NCI-H2196 treated with DMSO at 0.1 percent for 48 hours (cell line): ENCODE measurements around the gene EYS.

Experiments
- DNase-seq: peaks from one replicate; lab custom pipeline; 2025; ENCODE audit not compliant: unreplicated experiment; lab: John Stamatoyannopoulos, UW

EYS gene

GRCh38 chr6:64383277-64383676 is 1323.7 kb downstream of the EYS start:
- no peak for DNase-seq

- DNase-seq = no peak
Observed at GRCh38 chr6:64376394-64376793, 1330.6 kb downstream of the EYS start.

GRCh38 chr6:64357430-64357829 is 1349.6 kb downstream of the EYS start:
- DNase-seq = no peak

- no peak for DNase-seq
Observed at GRCh38 chr6:64347411-64347810, 1359.6 kb downstream of the EYS start.

GRCh38 chr6:64335195-64335594 is 1371.8 kb downstream of the EYS start:
- DNase-seq = no peak

- DNase-seq = no peak
Observed at GRCh38 chr6:64334636-64335035, 1372.4 kb downstream of the EYS start.

GRCh38 chr6:64330694-64331307 is 1376.2 kb downstream of the EYS start:
- no peak for DNase-seq

GRCh38 chr6:64326939-64327338 is 1380.1 kb downstream of the EYS start:
- no peak for DNase-seq

- no peak for DNase-seq
Observed at GRCh38 chr6:64325093-64325492, 1381.9 kb downstream of the EYS start.

- DNase-seq = no peak
Observed at GRCh38 chr6:64310214-64310613, 1396.8 kb downstream of the EYS start.

GRCh38 chr6:64301307-64302236 is 1405.5 kb downstream of the EYS start:
- no peak for DNase-seq

GRCh38 chr6:64299176-64299575 is 1407.8 kb downstream of the EYS start:
- no peak for DNase-seq

GRCh38 chr6:64294034-64294433 is 1413.0 kb downstream of the EYS start:
- no peak for DNase-seq

GRCh38 chr6:64293298-64293697 is 1413.7 kb downstream of the EYS start:
- no peak for DNase-seq

- DNase-seq = no peak
Observed at GRCh38 chr6:64290867-64291266, 1416.2 kb downstream of the EYS start.

- DNase-seq = no peak
Observed at GRCh38 chr6:64289931-64290330, 1417.1 kb downstream of the EYS start.

- DNase-seq = no peak
Observed at GRCh38 chr6:64288351-64288750, 1418.7 kb downstream of the EYS start.

GRCh38 chr6:64281167-64281566 is 1425.9 kb downstream of the EYS start:
- no peak for DNase-seq

- no peak for DNase-seq
Observed at GRCh38 chr6:64280569-64280968, 1426.5 kb downstream of the EYS start.

- DNase-seq = no peak
Observed at GRCh38 chr6:64270083-64270482, 1436.9 kb downstream of the EYS start.

GRCh38 chr6:64266351-64266821 is 1440.6 kb downstream of the EYS start:
- DNase-seq = no peak

- DNase-seq = no peak
Observed at GRCh38 chr6:64263778-64264177, 1443.2 kb downstream of the EYS start.
